HepG2 (cell line): ENCODE results near the gene KLHL40. TPM values are rescaled to one million over a fixed set of nuclear protein-coding genes. Genes with fewer than 3 reads are reported as not detected.
A peak's percentile ranks its signal among the peaks of the same experiment; 100 is the strongest.

Source experiments
- BORCS8-MEF2B ChIP-seq: sonication (generic); formaldehyde crosslinking; IDR thresholded peaks from 2 replicates; pipeline ENCODE4 v1.8.0; 2022; ENCODE audit warnings: mild to moderate bottlenecking, missing genetic modification reagents
- HNRNPUL1 ChIP-seq: fragments of 200-400 bp; formaldehyde crosslinking; IDR thresholded peaks from 2 replicates; pipeline ENCODE4 v1.6.1; 2017; ENCODE audit warnings: low read depth, mild to moderate bottlenecking, low read length, moderate library complexity
- MEF2D ChIP-seq: sonication (generic); formaldehyde crosslinking; IDR thresholded peaks from 2 replicates; pipeline ENCODE4 v1.5.1; 2020; ENCODE audit warnings: mild to moderate bottlenecking, missing genetic modification reagents
- ONECUT2 ChIP-seq: sonication (generic); formaldehyde crosslinking; IDR thresholded peaks from 2 replicates; pipeline ENCODE4 v1.4.0; 2020; ENCODE audit warnings: missing genetic modification reagents
- PAX8 ChIP-seq: sonication (generic); formaldehyde crosslinking; IDR thresholded peaks from 2 replicates; pipeline ENCODE4 v1.8.0; 2022; ENCODE audit warnings: mild to moderate bottlenecking, missing genetic modification reagents, borderline replicate concordance
- POLR2AphosphoS2 ChIP-seq: IDR thresholded peaks from 2 replicates; pipeline ENCODE4 v1.6.1; 2011; ENCODE audit warnings: low read depth, low read length, improper control_type of control experiment
- SRSF9 ChIP-seq: fragments of 200-400 bp; formaldehyde crosslinking; IDR thresholded peaks from 2 replicates; pipeline ENCODE4 v1.6.1; 2018; ENCODE audit warnings: borderline replicate concordance, mild to moderate bottlenecking, low read depth, low read length; ENCODE audit not compliant: insufficient read depth, poor library complexity, severe bottlenecking
- U2AF2 ChIP-seq: fragments of 200-400 bp; formaldehyde crosslinking; IDR thresholded peaks from 2 replicates; pipeline ENCODE4 v1.6.1; 2017; ENCODE audit warnings: low read depth, mild to moderate bottlenecking, low read length
- YEATS2 ChIP-seq: sonication (generic); formaldehyde crosslinking; IDR thresholded peaks from 2 replicates; pipeline ENCODE4 v1.4.0; 2020; ENCODE audit warnings: missing genetic modification reagents, borderline replicate concordance
- ZMYM4 ChIP-seq: sonication (generic); formaldehyde crosslinking; IDR thresholded peaks from 2 replicates; pipeline ENCODE4 v1.8.1; 2023; ENCODE audit warnings: mild to moderate bottlenecking, missing genetic modification reagents
- ZNF773 ChIP-seq: sonication (generic); formaldehyde crosslinking; IDR thresholded peaks from 2 replicates; pipeline ENCODE4 v1.4.0; 2020; ENCODE audit warnings: missing genetic modification reagents, borderline replicate concordance
- ZNF776 ChIP-seq: sonication (generic); formaldehyde crosslinking; IDR thresholded peaks from 2 replicates; pipeline ENCODE4 v1.4.0; 2020; ENCODE audit warnings: mild to moderate bottlenecking, missing genetic modification reagents
- ZSCAN31 ChIP-seq: sonication (generic); formaldehyde crosslinking; IDR thresholded peaks from 2 replicates; pipeline ENCODE4 v1.5.0; 2020; ENCODE audit warnings: low read depth, mild to moderate bottlenecking, missing genetic modification reagents
- polyA plus RNA-seq, 8 experiments: library from polyadenylated mRNA; depleted of rRNA in 3 of 8; stranded (reverse) in 7 of 8; unstranded in 1 of 8; fragments of >200 nt; fragmentation: Illumina TruSeq in 4 of 8; extraction: Trizol in 4 of 8; gene quantifications; 2 replicates each; pipeline versions ENCODE4 v1.2.1 to v1.2.3, GENCODE V29; 2011 to 2016; ENCODE audit warnings: low read depth in 4 of 8, missing spikeins in 1 of 8, mixed read lengths in 1 of 8; ENCODE audit not compliant: insufficient read depth in 1 of 8
- total RNA-seq, 5 experiments: library from RNA; depleted of rRNA; stranded (reverse); fragments of >200 nt; fragmentation: Illumina TruSeq; extraction: Trizol; gene quantifications; 2 replicates each; pipeline ENCODE4 v1.2.3, GENCODE V29; 2016; ENCODE audit warnings: low read depth in 1 of 5
- TF ChIP-seq, protein P1 (sequence below): sonication (generic); formaldehyde crosslinking; IDR thresholded peaks from 2 replicates; pipeline ENCODE4 v1.4.0; 2020; ENCODE audit warnings: missing genetic modification reagents, borderline replicate concordance
- TF ChIP-seq, protein P2 (sequence below): sonication (generic); formaldehyde crosslinking; IDR thresholded peaks from 2 replicates; pipeline ENCODE4 v1.5.0; 2020; ENCODE audit warnings: mild to moderate bottlenecking, missing genetic modification reagents
- TF ChIP-seq, protein P3 (sequence below): sonication (generic); formaldehyde crosslinking; IDR thresholded peaks from 2 replicates; pipeline ENCODE4 v1.5.0; 2020; ENCODE audit warnings: mild to moderate bottlenecking, missing genetic modification reagents, borderline replicate concordance
- TF ChIP-seq, protein P4 (sequence below): sonication (generic); formaldehyde crosslinking; IDR thresholded peaks from 2 replicates; pipeline ENCODE4 v1.5.0; 2020; ENCODE audit warnings: missing genetic modification reagents, mild to moderate bottlenecking, borderline replicate concordance

The KLHL40 gene
- total and polyA plus RNA-seq, 2 of the 13 experiments (the other 11 are each of a cell fraction or from before 2014, with no cell fraction given): not detected

DNA sequence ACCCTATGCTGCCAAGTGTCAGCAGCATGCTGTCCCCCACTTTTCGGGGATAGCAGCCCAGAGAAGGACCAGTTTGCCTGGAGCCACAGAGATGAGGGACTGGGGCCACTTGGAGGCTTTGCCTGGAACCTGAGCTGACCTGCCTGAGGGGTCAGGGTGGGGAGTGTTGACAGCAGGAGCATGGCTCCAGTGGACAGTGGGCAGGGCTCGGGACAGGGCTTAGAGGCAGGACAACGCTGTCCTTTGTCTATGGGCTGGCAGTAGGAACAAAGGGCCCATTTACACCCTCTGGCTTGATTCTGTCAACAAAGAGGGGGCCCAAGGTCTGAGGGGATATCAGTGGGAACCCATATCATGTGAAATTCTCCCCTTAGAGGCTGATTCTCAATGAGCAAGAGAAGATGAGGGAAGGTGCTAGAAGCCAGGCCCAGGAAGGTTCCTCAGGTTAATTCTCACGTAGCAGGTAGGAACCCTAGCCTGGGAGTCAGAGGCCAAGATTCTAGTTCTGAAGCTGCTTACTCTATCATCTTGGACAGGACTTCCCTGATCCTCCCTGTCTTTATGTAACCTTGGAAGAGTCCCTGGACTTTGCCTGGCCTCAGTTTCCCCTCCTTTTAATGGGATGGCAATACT is 47.0 kb downstream of the KLHL40 start (continued):
- TF ChIP-seq, protein P1, sequence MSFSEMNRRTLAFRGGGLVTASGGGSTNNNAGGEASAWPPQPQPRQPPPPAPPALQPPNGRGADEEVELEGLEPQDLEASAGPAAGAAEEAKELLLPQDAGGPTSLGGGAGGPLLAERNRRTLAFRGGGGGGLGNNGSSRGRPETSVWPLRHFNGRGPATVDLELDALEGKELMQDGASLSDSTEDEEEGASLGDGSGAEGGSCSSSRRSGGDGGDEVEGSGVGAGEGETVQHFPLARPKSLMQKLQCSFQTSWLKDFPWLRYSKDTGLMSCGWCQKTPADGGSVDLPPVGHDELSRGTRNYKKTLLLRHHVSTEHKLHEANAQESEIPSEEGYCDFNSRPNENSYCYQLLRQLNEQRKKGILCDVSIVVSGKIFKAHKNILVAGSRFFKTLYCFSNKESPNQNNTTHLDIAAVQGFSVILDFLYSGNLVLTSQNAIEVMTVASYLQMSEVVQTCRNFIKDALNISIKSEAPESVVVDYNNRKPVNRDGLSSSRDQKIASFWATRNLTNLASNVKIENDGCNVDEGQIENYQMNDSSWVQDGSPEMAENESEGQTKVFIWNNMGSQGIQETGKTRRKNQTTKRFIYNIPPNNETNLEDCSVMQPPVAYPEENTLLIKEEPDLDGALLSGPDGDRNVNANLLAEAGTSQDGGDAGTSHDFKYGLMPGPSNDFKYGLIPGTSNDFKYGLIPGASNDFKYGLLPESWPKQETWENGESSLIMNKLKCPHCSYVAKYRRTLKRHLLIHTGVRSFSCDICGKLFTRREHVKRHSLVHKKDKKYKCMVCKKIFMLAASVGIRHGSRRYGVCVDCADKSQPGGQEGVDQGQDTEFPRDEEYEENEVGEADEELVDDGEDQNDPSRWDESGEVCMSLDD: peak; percentile 93; the same call in 1 of the 2 replicates
- TF ChIP-seq ONECUT2 (CRISPR knock-in tag): no peak
- peak; percentile 35; the same call in 1 of the 2 replicates for TF ChIP-seq ZMYM4
- TF ChIP-seq, protein P2, sequence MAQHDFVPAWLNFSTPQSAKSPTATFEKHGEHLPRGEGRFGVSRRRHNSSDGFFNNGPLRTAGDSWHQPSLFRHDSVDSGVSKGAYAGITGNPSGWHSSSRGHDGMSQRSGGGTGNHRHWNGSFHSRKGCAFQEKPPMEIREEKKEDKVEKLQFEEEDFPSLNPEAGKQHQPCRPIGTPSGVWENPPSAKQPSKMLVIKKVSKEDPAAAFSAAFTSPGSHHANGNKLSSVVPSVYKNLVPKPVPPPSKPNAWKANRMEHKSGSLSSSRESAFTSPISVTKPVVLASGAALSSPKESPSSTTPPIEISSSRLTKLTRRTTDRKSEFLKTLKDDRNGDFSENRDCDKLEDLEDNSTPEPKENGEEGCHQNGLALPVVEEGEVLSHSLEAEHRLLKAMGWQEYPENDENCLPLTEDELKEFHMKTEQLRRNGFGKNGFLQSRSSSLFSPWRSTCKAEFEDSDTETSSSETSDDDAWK (CRISPR knock-in tag): no peak
- TF ChIP-seq PAX8: no peak
- TF ChIP-seq, protein P3, sequence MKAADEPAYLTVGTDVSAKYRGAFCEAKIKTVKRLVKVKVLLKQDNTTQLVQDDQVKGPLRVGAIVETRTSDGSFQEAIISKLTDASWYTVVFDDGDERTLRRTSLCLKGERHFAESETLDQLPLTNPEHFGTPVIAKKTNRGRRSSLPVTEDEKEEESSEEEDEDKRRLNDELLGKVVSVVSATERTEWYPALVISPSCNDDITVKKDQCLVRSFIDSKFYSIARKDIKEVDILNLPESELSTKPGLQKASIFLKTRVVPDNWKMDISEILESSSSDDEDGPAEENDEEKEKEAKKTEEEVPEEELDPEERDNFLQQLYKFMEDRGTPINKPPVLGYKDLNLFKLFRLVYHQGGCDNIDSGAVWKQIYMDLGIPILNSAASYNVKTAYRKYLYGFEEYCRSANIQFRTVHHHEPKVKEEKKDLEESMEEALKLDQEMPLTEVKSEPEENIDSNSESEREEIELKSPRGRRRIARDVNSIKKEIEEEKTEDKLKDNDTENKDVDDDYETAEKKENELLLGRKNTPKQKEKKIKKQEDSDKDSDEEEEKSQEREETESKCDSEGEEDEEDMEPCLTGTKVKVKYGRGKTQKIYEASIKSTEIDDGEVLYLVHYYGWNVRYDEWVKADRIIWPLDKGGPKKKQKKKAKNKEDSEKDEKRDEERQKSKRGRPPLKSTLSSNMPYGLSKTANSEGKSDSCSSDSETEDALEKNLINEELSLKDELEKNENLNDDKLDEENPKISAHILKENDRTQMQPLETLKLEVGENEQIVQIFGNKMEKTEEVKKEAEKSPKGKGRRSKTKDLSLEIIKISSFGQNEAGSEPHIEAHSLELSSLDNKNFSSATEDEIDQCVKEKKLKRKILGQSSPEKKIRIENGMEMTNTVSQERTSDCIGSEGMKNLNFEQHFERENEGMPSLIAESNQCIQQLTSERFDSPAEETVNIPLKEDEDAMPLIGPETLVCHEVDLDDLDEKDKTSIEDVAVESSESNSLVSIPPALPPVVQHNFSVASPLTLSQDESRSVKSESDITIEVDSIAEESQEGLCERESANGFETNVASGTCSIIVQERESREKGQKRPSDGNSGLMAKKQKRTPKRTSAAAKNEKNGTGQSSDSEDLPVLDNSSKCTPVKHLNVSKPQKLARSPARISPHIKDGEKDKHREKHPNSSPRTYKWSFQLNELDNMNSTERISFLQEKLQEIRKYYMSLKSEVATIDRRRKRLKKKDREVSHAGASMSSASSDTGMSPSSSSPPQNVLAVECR (CRISPR knock-in tag): no peak; the same call in 1 of the 2 replicates
- TF ChIP-seq BORCS8-MEF2B (CRISPR knock-in tag): peak; percentile 30
- TF ChIP-seq U2AF2: no peak
- no peak for TF ChIP-seq ZNF773 (CRISPR knock-in tag)
- TF ChIP-seq HNRNPUL1: no peak
- no peak for TF ChIP-seq POLR2AphosphoS2
- TF ChIP-seq, protein P4, sequence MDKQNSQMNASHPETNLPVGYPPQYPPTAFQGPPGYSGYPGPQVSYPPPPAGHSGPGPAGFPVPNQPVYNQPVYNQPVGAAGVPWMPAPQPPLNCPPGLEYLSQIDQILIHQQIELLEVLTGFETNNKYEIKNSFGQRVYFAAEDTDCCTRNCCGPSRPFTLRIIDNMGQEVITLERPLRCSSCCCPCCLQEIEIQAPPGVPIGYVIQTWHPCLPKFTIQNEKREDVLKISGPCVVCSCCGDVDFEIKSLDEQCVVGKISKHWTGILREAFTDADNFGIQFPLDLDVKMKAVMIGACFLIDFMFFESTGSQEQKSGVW (CRISPR knock-in tag): no peak
- no peak; the same call in 1 of the 2 replicates for TF ChIP-seq YEATS2 (CRISPR knock-in tag)
- no peak for TF ChIP-seq SRSF9
- no peak for TF ChIP-seq ZNF776
- TF ChIP-seq MEF2D (CRISPR knock-in tag): no peak
- TF ChIP-seq ZSCAN31 (CRISPR knock-in tag): 0 out of 2 replicates have a peak, but pooled peaks have one; percentile 54
